GM21528 (cell line): ENCODE measurements around the gene ISOC2.

ENCODE experiments used
- ATAC-seq: cut with Tn5 transposase; IDR thresholded peaks from one replicate; pipeline ENCODE4 v1.9.1; 2021; ENCODE audit warnings: mild to moderate bottlenecking, moderate library complexity; ENCODE audit not compliant: unreplicated experiment, low FRiP score

ISOC2 gene

DNA sequence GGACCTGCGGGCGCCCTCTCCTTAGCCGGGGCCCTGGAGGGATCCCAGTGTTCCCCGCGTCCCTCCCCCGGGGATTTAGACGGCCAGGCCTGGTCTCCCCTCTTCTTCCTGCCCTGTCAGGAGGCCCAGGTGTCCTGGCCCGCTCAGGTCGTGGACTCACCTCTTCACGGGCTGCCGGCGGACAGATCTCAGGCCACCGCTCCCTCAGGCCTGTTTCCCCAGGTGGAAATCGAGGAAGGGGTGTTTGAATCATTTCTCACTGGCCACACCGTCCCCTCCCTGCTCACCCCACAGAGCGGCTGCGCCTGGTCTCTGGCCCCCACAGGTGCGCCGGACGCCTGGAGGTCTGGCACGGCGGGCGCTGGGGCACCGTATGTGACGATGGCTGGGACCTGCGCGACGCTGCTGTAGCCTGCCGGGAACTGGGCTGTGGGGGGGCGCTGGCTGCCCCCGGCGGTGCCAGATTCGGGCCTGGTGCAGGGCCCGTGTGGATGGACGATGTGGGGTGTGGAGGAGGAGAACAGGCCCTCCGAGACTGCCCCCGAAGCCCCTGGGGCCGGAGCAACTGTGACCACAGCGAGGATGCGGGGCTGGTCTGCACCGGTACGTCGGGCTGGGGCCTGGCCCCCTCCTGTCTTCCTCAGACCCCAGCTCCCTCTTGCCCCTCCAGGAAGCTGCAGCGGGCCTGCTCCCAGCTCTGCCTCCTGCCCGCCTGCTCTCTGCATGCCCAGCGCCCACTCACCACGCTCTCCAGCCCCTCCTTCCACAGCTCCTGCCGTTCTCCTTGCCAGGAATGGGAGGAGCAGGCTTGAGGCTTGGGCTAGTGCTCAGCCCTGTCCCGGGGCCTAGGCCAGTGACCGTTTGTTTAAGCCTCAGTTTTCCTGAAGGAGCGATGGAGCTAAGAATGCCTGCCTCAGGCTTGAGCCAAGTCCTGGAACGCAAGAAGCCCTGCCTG is 29.3 kb upstream of the ISOC2 start:
- no peak for ATAC-seq

GRCh38 chr19:55489711-55490477 is 28.5 kb upstream of the ISOC2 start:
- ATAC-seq: no peak

DNA sequence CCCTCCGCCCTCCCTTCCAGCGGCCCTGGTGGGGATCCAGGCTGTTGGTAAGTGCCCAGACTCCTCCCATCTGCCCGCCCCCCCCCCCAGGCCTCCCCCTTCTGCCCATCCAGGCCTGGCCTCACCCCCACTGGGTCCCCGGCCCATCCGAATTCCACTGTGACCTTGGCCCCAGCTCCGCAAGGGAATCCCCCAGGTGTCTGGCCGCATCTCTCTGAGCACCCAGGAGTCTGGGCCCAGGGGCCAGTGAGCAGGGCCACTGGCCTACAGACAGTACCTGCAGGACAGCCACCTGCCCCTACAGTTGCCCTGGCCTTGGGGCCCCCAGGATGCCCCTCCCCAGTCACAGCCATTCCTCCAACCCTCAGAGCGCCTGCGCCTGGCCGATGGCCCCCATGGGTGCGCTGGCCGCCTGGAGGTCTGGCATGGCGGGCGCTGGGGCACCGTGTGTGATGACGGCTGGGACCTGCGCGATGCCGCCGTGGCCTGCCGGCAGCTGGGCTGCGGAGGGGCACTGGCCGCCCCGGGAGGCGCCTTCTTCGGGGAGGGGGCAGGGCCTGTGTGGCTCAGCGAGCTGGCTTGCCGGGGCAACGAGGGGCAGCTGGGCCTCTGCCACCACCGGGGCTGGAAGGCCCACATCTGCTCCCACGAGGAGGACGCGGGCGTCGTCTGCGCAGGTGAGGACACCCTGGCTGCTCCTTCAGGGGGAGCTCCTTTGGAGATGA is 27.7 kb upstream of the ISOC2 start:
- ATAC-seq: no peak

DNA sequence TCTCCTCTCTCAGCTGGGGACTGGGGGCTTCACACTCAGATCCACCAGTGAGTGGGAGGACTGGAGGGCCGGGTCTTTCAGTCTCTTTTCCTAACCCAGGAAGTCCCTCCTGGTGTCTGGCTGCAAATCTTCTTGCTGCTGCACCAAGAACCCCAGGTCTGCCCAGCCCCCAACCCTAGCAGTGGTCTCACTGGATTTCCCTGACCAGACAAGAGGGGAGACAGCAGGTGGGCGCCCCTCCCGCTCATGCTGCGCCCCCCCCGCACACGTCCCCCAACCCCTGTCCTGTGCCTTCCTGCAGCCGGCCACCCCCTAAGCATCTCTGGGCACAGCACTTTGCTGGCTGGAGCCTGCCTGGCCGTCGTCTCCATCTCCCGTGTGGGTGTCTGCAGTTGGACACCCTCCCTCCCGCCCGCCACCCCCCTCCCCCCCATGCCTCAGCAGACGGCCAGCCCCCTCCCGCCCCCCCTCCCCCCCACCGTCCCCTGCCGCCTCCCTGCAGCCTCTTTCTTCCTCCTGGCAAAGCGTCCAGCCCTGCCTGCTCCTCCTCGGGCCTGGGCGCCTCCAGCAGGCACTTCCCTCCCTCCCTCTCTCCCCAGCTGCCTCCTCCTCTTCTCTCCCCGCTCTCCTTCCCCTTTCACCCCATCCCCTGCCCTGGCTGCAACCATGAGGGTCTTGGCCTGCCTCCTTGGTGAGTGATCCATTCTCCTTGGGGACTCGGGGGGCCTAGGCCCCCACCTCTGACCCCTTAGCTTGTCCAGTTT is 26.7 kb upstream of the ISOC2 start, which contains the start of gene SSC5D:
Gene SSC5D (plus strand): TSS at position 513 of the 764 bp plus-strand sequence. CDS start 154 bp downstream, at position 667.
- ATAC-seq: no peak

DNA sequence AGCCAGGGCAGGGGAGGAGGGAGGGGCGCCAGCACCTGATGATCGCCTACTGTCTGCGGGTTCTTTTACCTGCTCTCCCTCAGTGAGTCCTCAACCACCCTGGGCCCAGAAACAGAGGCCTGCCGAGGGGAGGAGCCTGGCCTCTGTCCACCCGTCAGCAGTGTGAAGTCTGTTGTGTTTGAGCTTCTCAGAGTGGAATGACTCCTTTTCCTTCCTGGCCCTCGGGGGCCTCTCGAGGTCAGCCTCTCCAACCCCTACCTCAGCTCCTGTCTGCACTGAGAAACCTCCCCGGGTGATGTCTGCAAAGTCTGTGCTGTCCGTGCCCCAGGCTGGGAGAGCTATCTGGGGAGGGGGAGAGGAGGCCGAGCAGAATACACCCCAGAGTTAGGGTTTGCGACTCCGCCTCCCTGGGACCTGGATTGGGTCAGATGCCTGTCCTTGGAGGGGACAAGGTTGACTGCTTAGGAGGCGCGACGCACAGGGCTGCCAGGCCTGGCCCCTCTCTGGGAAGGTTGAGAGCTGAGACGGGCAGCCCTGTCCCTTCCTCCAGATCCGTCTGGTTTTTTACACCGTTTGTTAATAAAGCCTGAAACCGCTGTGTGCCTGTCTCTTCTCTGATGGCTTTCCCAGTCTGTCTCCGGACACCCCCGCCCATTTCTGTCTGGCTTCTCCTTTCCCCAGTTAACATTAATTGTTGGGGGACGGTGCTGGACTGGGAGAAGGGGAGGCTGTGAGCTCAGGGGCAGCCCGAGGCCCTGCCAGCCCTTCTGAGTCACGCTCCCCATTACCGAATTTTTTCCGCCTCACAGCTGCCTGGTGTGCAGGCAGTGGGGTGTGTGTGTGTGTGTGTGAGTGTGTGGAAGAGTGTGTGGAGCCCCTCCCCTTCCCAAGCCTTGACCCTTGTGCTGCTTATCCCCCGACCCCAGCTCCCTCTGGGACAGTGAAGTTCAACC is 25.8 kb upstream of the ISOC2 start:
- no peak for ATAC-seq

DNA sequence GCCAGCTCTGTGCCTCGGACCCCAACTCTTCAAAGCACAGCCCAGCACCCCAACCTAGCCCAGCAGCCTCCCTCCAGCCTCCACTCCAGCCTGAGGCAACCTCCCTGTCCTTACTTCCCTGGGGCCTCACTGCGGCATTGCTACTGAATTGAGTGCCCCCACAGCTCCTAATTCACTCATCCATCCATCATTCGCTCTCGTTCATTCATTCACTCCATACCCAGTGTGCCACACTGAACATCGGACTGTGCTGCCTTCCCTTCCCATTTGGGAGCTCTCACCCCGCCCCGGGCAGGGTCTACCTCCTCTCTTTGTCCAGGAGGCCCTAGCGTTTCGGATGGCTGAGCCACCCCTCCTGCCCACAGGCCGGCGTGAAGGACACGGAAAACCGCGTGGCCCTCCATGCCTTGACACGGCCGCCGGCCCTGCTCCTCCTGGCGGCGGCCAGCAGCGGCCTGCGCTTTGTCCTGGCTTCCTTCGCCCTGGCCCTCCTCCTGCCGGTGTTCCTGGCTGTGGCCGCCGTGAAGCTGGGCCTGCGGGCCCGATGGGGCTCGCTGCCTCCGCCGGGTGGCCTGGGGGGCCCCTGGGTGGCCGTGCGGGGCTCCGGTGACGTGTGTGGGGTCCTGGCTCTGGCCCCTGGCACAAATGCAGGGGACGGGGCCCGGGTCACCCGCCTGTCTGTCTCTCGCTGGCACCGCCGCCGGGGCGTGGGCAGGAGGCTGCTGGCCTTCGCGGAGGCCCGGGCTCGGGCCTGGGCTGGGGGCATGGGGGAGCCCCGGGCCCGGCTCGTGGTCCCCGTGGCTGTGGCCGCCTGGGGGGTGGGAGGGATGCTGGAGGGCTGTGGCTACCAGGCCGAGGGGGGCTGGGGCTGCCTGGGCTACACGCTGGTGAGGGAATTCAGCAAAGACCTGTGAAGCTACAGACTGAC is 24.9 kb upstream of the ISOC2 start:
- no peak for ATAC-seq

DNA sequence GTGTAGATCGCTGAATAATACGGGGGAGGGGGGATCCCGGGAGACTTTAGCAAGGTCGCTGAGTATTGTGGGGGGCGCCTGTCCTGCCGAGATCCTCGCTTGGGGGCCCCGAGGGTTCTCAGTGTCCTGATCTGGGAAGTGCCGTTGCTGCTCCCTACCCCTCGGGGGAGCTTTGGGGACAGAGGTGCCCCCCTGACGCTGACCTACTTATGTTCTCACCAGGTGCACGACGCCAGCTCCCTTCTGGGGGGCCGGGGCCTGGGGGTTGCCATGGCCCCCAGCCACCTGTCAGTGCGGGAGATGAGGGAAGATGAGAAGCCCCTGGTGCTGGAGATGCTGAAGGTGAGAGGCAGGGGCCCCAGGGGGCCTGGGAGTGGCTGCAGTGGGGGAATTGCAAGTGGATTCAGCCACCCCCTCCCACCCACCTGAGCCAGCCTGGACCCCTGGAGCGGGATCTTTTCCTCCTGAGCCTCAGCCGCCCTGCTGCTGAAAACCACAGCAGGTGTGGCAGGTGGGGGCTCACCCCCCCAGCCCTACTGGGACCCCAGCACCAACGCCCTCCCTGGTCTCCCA is 24.1 kb upstream of the ISOC2 start:
- no peak for ATAC-seq

GRCh38 chr19:55484593-55485438 is 23.4 kb upstream of the ISOC2 start, which contains the start of gene NAT14:
Gene NAT14, plus strand, starts transcription at chr19:55485188. Its CDS starts 521 bp downstream, at chr19:55485709.
- no peak for ATAC-seq

GRCh38 chr19:55483706-55484592 is 22.5 kb upstream of the ISOC2 start:
- no peak for ATAC-seq

- no peak for ATAC-seq
Observed at GRCh38 chr19:55482967-55483705, 21.7 kb upstream of the ISOC2 start.

- ATAC-seq: no peak
Observed at GRCh38 chr19:55482156-55482961, 20.9 kb upstream of the ISOC2 start.

GRCh38 chr19:55481794-55482155 is 20.3 kb upstream of the ISOC2 start:
- ATAC-seq: no peak

GRCh38 chr19:55481148-55481793 is 19.8 kb upstream of the ISOC2 start:
- ATAC-seq: no peak
